ENCODE measurements around the gene CCDC88C. TPM values are rescaled to one million over a fixed set of nuclear protein-coding genes. Genes with fewer than 3 reads are reported as not detected.
"Not testable (repeated sequence)": the region's sequence is repeated elsewhere in the genome, so short reads cannot be mapped to it uniquely, and the experiment has no call there.

Gene CCDC88C
- total RNA-seq, 1 donor from 2014 or later: 16.4 TPM

- peak overlapping the region; percentile 56 for H3K4me3 ChIP-seq (ENCODE audit: low read depth, low read length)
- no peak for DNase-seq (ENCODE audit: low read depth)
- peak; percentile 13 for TF ChIP-seq CTCF (conservative IDR thresholded peaks at IDR 0.05; ENCODE audit: low read depth, low read length)
Measured at GRCh38 chr14:91252871-91253794, 164.5 kb downstream of the CCDC88C start.

GRCh38 chr14:91250912-91251311, 166.7 kb downstream of the CCDC88C start:
- TF ChIP-seq CTCF (conservative IDR thresholded peaks at IDR 0.05; ENCODE audit: low read depth, low read length): no peak
- no peak overlapping the region for H3K4me3 ChIP-seq (ENCODE audit: low read depth, low read length)
- no peak for DNase-seq (ENCODE audit: low read depth)

- TF ChIP-seq CTCF (conservative IDR thresholded peaks at IDR 0.05; ENCODE audit: low read depth, low read length): no peak
- peak; percentile 39 for DNase-seq (ENCODE audit: low read depth)
- no peak overlapping the region for H3K4me3 ChIP-seq (ENCODE audit: low read depth, low read length)
Measured at GRCh38 chr14:91249841-91250616, 167.6 kb downstream of the CCDC88C start.

- no peak overlapping the region for H3K4me3 ChIP-seq (ENCODE audit: low read depth, low read length)
- no peak for DNase-seq (ENCODE audit: low read depth)
- no peak for TF ChIP-seq CTCF (conservative IDR thresholded peaks at IDR 0.05; ENCODE audit: low read depth, low read length)
Measured at GRCh38 chr14:91246051-91246852, 171.4 kb downstream of the CCDC88C start.

- DNase-seq (ENCODE audit: low read depth): not testable (repeated sequence)
Measured at GRCh38 chr14:91245616-91246015, 172.0 kb downstream of the CCDC88C start.

GRCh38 chr14:91245029-91245428, 172.6 kb downstream of the CCDC88C start:
- no peak for DNase-seq (ENCODE audit: low read depth)
- no peak for TF ChIP-seq CTCF (conservative IDR thresholded peaks at IDR 0.05; ENCODE audit: low read depth, low read length)
- no peak overlapping the region for H3K4me3 ChIP-seq (ENCODE audit: low read depth, low read length)

More at GRCh38 chr14:91245616-91246015, 172.0 kb downstream of the CCDC88C start:
- H3K4me3 ChIP-seq (ENCODE audit: low read depth, low read length): not testable (repeated sequence)

- DNase-seq (ENCODE audit: low read depth): no peak
- no peak for TF ChIP-seq CTCF (conservative IDR thresholded peaks at IDR 0.05; ENCODE audit: low read depth, low read length)
Measured at GRCh38 chr14:91244501-91244901, 173.1 kb downstream of the CCDC88C start, which contains the start of gene GPR68. Gene GPR68 (minus strand): TSS chr14:91244704. CDS start chr14:91235050, 9,654 bp downstream.

More at GRCh38 chr14:91244501-91244901, 173.1 kb downstream of the CCDC88C start, which contains the start of gene GPR68:
- no peak within 1 kb of the TSS for H3K4me3 ChIP-seq (ENCODE audit: low read depth, low read length)
